Mucosa of descending colon (tissue), 3 donors: ENCODE results near the gene CXCL12. TPM values are rescaled to one million over a fixed set of nuclear protein-coding genes. Genes with fewer than 3 reads are reported as not detected.

Source experiments
- ATAC-seq: fragments of 200-7000 bp; cut with Tn5 transposase; one replicate; pipeline ENCODE4 v1.9.1; 2020; ENCODE audit warnings: mild to moderate bottlenecking, moderate library complexity
- DNase-seq, 3 donors: peaks; one replicate each; pipeline ENCODE4 v3.0.0-alpha.2; 2020
- H3K36me3 ChIP-seq: fragments of 200-600 bp; one replicate; pipeline ENCODE4 v1.8.0; 2021; ENCODE audit warnings: low read depth, mild to moderate bottlenecking
- H3K4me1 ChIP-seq: fragments of 200-600 bp; one replicate; pipeline ENCODE4 v1.8.0; 2021; ENCODE audit warnings: low read depth, mild to moderate bottlenecking
- H3K4me3 ChIP-seq: fragments of 200-600 bp; one replicate; pipeline ENCODE4 v1.8.0; 2021; ENCODE audit warnings: mild to moderate bottlenecking
- H3K9me3 ChIP-seq: fragments of 200-600 bp; one replicate; pipeline ENCODE4 v1.8.0; 2021; ENCODE audit warnings: mild to moderate bottlenecking
- intact Hi-C, 2 donors: fragments of 100-400 bp; cut with DNase I in 1 of 2; cut with micrococcal nuclease in 1 of 2; formaldehyde crosslinking; loops; one replicate each; pipeline versions ENCODE4 v1.11.0 to v1.11.1; 2022; cut with DNase I, micrococcal nuclease
- total RNA-seq, 3 donors: library from RNA; stranded (reverse); fragmentation: NEBNext Ultra II Directional in 2 of 3; extraction: Animal tissue kit (Norgen Biotek cat#: 25700) in 2 of 3; gene quantifications; one replicate each; pipeline versions ENCODE4 v1.2.1 to v1.2.4, GENCODE V29; 2021 to 2023
- TF ChIP-seq, protein P1 (sequence below): fragments of 200-600 bp; IDR thresholded peaks from one replicate; pipeline ENCODE4 v1.8.0; 2022; ENCODE audit warnings: antibody characterized with exemption, mild to moderate bottlenecking
- donor health status: DM: no; HTN: no; CAD: no; lungs with moderate emphysema.
- donor health status: DM: no; HTN: no; CAD: no.
- donor health status: DM: no; HTN: yes; CAD: no.

CXCL12 gene
- total RNA-seq, 3 donors from 2014 or later: 17.1 to 97.8 (median 51.3) TPM

DNA sequence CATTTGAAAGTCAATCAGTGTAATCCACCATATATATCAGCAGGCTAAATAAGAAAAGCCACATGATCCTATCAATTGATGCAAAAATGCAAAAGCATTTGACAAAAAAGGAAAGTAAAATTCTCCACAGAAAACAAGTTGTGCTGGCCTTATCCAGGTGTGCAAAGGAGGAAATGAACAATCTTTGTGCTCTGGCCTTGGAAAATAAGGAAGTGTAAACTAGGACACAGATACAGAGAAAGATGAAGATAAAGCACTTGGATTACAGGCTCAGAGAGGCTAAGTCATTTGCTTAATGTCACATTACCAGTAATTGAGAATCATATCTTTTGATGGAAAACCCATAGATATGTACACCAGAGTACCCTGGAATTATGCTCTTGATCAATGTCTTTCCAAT is 54.5 kb downstream of the CXCL12 start:
- no peak for DNase-seq
- TF ChIP-seq, protein P1, sequence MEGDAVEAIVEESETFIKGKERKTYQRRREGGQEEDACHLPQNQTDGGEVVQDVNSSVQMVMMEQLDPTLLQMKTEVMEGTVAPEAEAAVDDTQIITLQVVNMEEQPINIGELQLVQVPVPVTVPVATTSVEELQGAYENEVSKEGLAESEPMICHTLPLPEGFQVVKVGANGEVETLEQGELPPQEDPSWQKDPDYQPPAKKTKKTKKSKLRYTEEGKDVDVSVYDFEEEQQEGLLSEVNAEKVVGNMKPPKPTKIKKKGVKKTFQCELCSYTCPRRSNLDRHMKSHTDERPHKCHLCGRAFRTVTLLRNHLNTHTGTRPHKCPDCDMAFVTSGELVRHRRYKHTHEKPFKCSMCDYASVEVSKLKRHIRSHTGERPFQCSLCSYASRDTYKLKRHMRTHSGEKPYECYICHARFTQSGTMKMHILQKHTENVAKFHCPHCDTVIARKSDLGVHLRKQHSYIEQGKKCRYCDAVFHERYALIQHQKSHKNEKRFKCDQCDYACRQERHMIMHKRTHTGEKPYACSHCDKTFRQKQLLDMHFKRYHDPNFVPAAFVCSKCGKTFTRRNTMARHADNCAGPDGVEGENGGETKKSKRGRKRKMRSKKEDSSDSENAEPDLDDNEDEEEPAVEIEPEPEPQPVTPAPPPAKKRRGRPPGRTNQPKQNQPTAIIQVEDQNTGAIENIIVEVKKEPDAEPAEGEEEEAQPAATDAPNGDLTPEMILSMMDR: no peak
- ATAC-seq: peak; percentile 63
- Histone ChIP-seq H3K9me3 (no peaks in the 10 kb centered on the region), H3K36me3 (no peaks in the 10 kb centered on the region), H3K4me3 (no peak overlapping the region), H3K4me1 (no peaks in the 10 kb centered on the region)
- intact Hi-C loops: no loop called here

DNA sequence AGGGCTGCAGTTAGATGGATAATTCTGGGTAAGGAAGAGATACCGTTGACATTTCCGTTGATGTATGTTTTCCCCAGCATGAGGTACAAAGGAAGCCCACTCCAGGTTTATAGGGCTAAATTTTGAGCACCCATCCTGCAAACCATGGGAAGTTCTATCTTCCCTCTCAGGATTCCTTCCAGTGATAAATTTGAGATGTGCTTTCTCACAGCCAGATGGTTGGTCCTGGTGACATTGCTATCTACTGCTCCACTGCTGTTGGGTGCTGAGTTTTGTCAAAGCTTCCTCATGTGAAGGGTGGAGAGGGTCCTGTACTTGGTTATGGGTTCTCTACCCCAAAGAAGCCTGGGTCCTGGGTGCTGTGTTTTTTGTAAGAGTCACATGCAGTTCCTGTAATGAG is 57.4 kb downstream of the CXCL12 start:
- Histone ChIP-seq H3K36me3 (no peaks in the 10 kb centered on the region), H3K9me3 (no peaks in the 10 kb centered on the region), H3K4me3 (no peak overlapping the region), H3K4me1 (peaks cover 11% of the 10 kb centered on the region)
- intact Hi-C loops: no loop called here
- ATAC-seq (no peak), DNase-seq (no peak)
- TF ChIP-seq, protein P1: no peak
